HCT116 (cell line): ENCODE measurements around the gene SEMA3E. TPM values are rescaled to one million over a fixed set of nuclear protein-coding genes. Genes with fewer than 3 reads are reported as not detected.

ENCODE experiments used
- ATAC-seq: fragments of 200-7000 bp; cut with Tn5 transposase; 2 replicates; pipeline ENCODE4 v1.9.1; 2020; ENCODE audit warnings: mild to moderate bottlenecking, moderate library complexity
- BruUV-seq: library from RNA; stranded (reverse); fragments of 400-500 nt; replicated peaks from 2 replicates; lab custom pipeline; 2021; lab: Mats Ljungman, UMichigan
- CTCF ChIA-PET: fragments of 300-600 bp; sonication (Branson Sonifier 250); formaldehyde crosslinking; loops from one replicate; lab custom pipeline; 2021; ENCODE audit warnings: antibody characterized with exemption; lab: Charles Lee
- POLR2A ChIA-PET: fragments of 300-600, 350-600 bp; sonication (Branson Sonifier 250); formaldehyde crosslinking; loops from one replicate; lab custom pipeline; 2021; ENCODE audit warnings: antibody characterized with exemption; lab: Charles Lee
- RAD21 ChIA-PET, 2 experiments: fragments of 300-600 bp; sonication (Branson Sonifier 250); formaldehyde crosslinking; loops; one replicate each; lab custom pipeline; 2023; ENCODE audit warnings: low total read pairs in 2 of 2; ENCODE audit not compliant: uncharacterized antibody in 2 of 2, unreplicated experiment in 2 of 2, low non-redundant PET in 1 of 2; lab: Charles Lee
- DNase-seq: peaks from one replicate; pipeline ENCODE4 v3.0.0-alpha.2; 2010; ENCODE audit warnings: low read depth, low spot score
- H2AFZ ChIP-seq: fragments of 200-600 bp; shearing (Covaris generic), sonication (generic); 2 replicates; pipeline ENCODE4 v1.6.1; 2017; ENCODE audit warnings: low read depth, mixed run types, mixed read lengths, antibody characterized with exemption, low read length; ENCODE audit not compliant: poor library complexity, severe bottlenecking
- H3K27ac ChIP-seq: 2 replicates; pipeline ENCODE4 v1.5.1; 2012; ENCODE audit warnings: low read depth, low read length
- H3K27me3 ChIP-seq: fragments of 200-600 bp; sonication (generic); 2 replicates; pipeline ENCODE4 v1.6.1; 2016; ENCODE audit warnings: mixed run types, low read length, mixed read lengths; ENCODE audit not compliant: insufficient read depth
- H3K36me3 ChIP-seq, 2 experiments: fragments of 200-500 bp in 1 of 2; fragments of 200-600 bp in 1 of 2; sonication (Bioruptor generic) in 1 of 2; sonication (generic) in 1 of 2; 2 replicates each; pipeline versions ENCODE4 v1.5.1 to v1.6.1; 2014 to 2016; ENCODE audit warnings: low read length in 2 of 2, inconsistent platforms in 1 of 2, mixed read lengths in 1 of 2, mixed run types in 1 of 2; ENCODE audit not compliant: insufficient read depth in 2 of 2, control insufficient read depth in 1 of 2
- H3K4me1 ChIP-seq, 2 experiments: fragments of 200-600 bp in 1 of 2; sonication (generic) in 1 of 2; 2 replicates each; pipeline versions ENCODE4 v1.5.1 to v1.6.1; 2012 to 2017; ENCODE audit warnings: low read length in 2 of 2, inconsistent platforms in 1 of 2, mild to moderate bottlenecking in 1 of 2, mixed read lengths in 1 of 2, mixed run types in 1 of 2, moderate library complexity in 1 of 2; ENCODE audit not compliant: insufficient read depth in 2 of 2, control insufficient read depth in 1 of 2
- H3K4me2 ChIP-seq: fragments of 200-600 bp; sonication (generic); 2 replicates; pipeline ENCODE4 v1.6.1; 2017; ENCODE audit warnings: mixed run types, low read length, mixed read lengths
- H3K4me3 ChIP-seq, 2 experiments: fragments of 200-600 bp in 1 of 2; sonication (generic) in 1 of 2; replicated peaks in 1 of 2; 2 replicates each; pipeline ENCODE4 v1.5.1; 2011 to 2016; ENCODE audit warnings: low read length in 2 of 2, control low read depth in 1 of 2, low read depth in 1 of 2, mild to moderate bottlenecking in 1 of 2, mixed read lengths in 1 of 2, mixed run types in 1 of 2
- H3K79me2 ChIP-seq: fragments of 200-600 bp; sonication (generic); 2 replicates; pipeline ENCODE4 v1.6.1; 2017; ENCODE audit warnings: mild to moderate bottlenecking, mixed run types, low read length, moderate library complexity, mixed read lengths; ENCODE audit not compliant: insufficient read depth
- H3K9ac ChIP-seq: fragments of 200-600 bp; sonication (generic); 2 replicates; pipeline ENCODE4 v1.6.1; 2016; ENCODE audit warnings: low read length, mixed read lengths
- H3K9me2 ChIP-seq: fragments of 200-600 bp; sonication (generic), shearing (Covaris generic); 2 replicates; pipeline ENCODE4 v1.6.1; 2017; ENCODE audit warnings: mixed run types, mild to moderate bottlenecking, moderate library complexity; ENCODE audit not compliant: insufficient read depth
- H3K9me3 ChIP-seq, 2 experiments: fragments of 200-500 bp in 1 of 2; fragments of 200-600 bp in 1 of 2; sonication (Bioruptor generic) in 1 of 2; sonication (generic) in 1 of 2; 2 replicates each; pipeline ENCODE4 v1.6.1; 2014 to 2017; ENCODE audit warnings: low read length in 2 of 2, mixed read lengths in 2 of 2, inconsistent platforms in 1 of 2, low read depth in 1 of 2, mild to moderate bottlenecking in 1 of 2, mixed run types in 1 of 2, moderate library complexity in 1 of 2; ENCODE audit not compliant: control insufficient read depth in 1 of 2, insufficient read depth in 1 of 2
- H4K20me1 ChIP-seq: fragments of 200-600 bp; sonication (generic), shearing (Covaris generic); 2 replicates; pipeline ENCODE4 v1.6.1; 2017; ENCODE audit warnings: mixed run types, mild to moderate bottlenecking, moderate library complexity; ENCODE audit not compliant: insufficient read depth
- EGR1 ChIP-seq: IDR thresholded peaks from 2 replicates; pipeline ENCODE4 v1.6.1; 2012; ENCODE audit warnings: low read depth
- FOSL1 ChIP-seq: IDR thresholded peaks from 2 replicates; pipeline ENCODE4 v1.6.1; 2012; ENCODE audit warnings: low read depth
- POLR2A ChIP-seq: IDR thresholded peaks from 2 replicates; pipeline ENCODE4 v1.7.0; 2011; ENCODE audit warnings: borderline replicate concordance; ENCODE audit not compliant: insufficient read depth, insufficient read length; ENCODE audit errors: extremely low read depth
- SIN3A ChIP-seq: IDR thresholded peaks from 2 replicates; pipeline ENCODE4 v1.6.1; 2012; ENCODE audit warnings: low read depth
- SRF ChIP-seq: IDR thresholded peaks from 2 replicates; pipeline ENCODE4 v1.6.1; 2012; ENCODE audit warnings: low read depth
- YY1 ChIP-seq: IDR thresholded peaks from 2 replicates; pipeline ENCODE4 v1.6.1; 2011; ENCODE audit warnings: low read length, low read depth, moderate library complexity, mild to moderate bottlenecking; ENCODE audit not compliant: insufficient replicate concordance; ENCODE audit errors: extremely low read depth
- ZFX ChIP-seq: fragments of 450-650 bp; IDR thresholded peaks from 2 replicates; pipeline ENCODE4 v1.6.1; 2017
- ZNF274 ChIP-seq: fragments of 200-500 bp; sonication (Bioruptor generic); IDR thresholded peaks from 2 replicates; pipeline ENCODE4 v1.6.1; 2014; ENCODE audit warnings: mild to moderate bottlenecking, low read depth, low read length, inconsistent platforms
- intact Hi-C: fragments of 100-400 bp; cut with micrococcal nuclease; formaldehyde crosslinking; loops from 2 replicates; pipeline ENCODE4 v1.10.0; 2022
- total RNA-seq: library from RNA; stranded (reverse); gene quantifications from one replicate; pipeline ENCODE4 v1.2.1, GENCODE V29; 2021; ENCODE audit not compliant: unreplicated experiment
- TF ChIP-seq, protein P1 (sequence below): IDR thresholded peaks from 2 replicates; pipeline ENCODE4 v1.6.1; 2011; ENCODE audit warnings: mild to moderate bottlenecking, low read length, moderate library complexity; ENCODE audit not compliant: insufficient replicate concordance; ENCODE audit errors: extremely low read depth
- TF ChIP-seq, protein P2 (sequence below): IDR thresholded peaks from 2 replicates; pipeline ENCODE4 v1.6.1; 2012
- TF ChIP-seq, protein P3 (sequence below): IDR thresholded peaks from 2 replicates; pipeline ENCODE4 v1.6.1; 2012; ENCODE audit warnings: low read depth

The SEMA3E gene
- total RNA-seq, 1 experiment from 2014 or later, result 1.6 TPM

DNA sequence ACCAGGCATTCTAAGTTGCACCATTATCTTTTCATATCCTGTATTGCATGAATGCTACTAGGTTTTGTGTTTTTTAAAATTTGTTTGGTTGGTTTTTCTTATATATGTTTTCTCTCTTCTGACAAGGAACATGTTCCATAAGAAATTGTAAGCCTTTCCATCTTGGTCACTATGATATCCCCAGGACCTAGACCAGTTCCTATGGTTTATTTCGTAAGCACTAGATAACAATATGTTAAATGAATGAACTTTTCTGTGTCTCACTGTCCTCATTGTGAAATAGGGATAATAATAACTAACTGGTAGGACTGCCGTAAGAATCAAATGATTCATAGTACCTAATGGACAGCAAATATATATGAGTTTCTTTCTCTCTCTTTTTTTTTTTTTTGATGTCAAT is 146.3 kb downstream of the SEMA3E start:
- no TSS peak for BruUV-seq
- ATAC-seq (no peak), DNase-seq (no peak)
- H3K79me2 ChIP-seq, result no peaks in the 10 kb centered on the region
- ChIA-PET CTCF (no interaction called here), POLR2A (no interaction called here), RAD21 (no interaction called here)
- H3K9me2 ChIP-seq, result no peaks in the 10 kb centered on the region
- H3K27me3 ChIP-seq, result no peaks in the 10 kb centered on the region
- no peak overlapping the region for H3K4me3 ChIP-seq
- H3K9ac ChIP-seq, result no peak overlapping the region
- H2AFZ ChIP-seq, result no peak overlapping the region
- TF ChIP-seq EGR1 (no peak), SRF (no peak), FOSL1 (no peak), ZNF274 (no peak)
- TF ChIP-seq, protein P1, sequence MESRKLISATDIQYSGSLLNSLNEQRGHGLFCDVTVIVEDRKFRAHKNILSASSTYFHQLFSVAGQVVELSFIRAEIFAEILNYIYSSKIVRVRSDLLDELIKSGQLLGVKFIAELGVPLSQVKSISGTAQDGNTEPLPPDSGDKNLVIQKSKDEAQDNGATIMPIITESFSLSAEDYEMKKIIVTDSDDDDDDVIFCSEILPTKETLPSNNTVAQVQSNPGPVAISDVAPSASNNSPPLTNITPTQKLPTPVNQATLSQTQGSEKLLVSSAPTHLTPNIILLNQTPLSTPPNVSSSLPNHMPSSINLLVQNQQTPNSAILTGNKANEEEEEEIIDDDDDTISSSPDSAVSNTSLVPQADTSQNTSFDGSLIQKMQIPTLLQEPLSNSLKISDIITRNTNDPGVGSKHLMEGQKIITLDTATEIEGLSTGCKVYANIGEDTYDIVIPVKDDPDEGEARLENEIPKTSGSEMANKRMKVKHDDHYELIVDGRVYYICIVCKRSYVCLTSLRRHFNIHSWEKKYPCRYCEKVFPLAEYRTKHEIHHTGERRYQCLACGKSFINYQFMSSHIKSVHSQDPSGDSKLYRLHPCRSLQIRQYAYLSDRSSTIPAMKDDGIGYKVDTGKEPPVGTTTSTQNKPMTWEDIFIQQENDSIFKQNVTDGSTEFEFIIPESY, result no peak
- TF ChIP-seq, protein P2, sequence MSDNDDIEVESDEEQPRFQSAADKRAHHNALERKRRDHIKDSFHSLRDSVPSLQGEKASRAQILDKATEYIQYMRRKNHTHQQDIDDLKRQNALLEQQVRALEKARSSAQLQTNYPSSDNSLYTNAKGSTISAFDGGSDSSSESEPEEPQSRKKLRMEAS, result no peak
- no peaks in the 10 kb centered on the region for H3K9me3 ChIP-seq
- intact Hi-C loops, result no loop called here
- H3K4me1 ChIP-seq, result no peaks in the 10 kb centered on the region
- H3K4me2 ChIP-seq, result no peak overlapping the region
- no peaks in the 10 kb centered on the region for H3K36me3 ChIP-seq
- H4K20me1 ChIP-seq, result no peaks in the 10 kb centered on the region
- H3K27ac ChIP-seq, result no peak overlapping the region

DNA sequence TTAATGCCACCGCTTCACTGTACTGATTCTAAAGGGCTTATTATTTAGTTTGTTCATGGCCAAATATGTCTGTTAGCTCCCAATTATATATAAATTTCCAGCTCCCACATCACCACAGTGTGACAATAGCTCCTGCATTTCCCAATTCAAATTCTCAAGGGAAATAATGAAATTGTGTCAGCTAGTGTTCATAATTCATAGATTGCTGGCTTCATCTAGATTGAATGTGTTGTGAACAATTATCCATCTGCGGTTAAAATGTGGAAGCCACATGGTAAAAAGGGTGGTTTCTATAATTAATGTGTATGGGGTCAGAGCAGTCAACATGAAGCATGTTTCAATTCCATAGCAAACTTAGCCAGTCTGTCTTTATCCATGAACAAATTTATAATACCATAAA is 154.3 kb downstream of the SEMA3E start:
- no peak overlapping the region for H3K4me2 ChIP-seq
- TF ChIP-seq SIN3A (no peak), ZFX (no peak), YY1 (no peak), POLR2A (no peak)
- TF ChIP-seq, protein P3, sequence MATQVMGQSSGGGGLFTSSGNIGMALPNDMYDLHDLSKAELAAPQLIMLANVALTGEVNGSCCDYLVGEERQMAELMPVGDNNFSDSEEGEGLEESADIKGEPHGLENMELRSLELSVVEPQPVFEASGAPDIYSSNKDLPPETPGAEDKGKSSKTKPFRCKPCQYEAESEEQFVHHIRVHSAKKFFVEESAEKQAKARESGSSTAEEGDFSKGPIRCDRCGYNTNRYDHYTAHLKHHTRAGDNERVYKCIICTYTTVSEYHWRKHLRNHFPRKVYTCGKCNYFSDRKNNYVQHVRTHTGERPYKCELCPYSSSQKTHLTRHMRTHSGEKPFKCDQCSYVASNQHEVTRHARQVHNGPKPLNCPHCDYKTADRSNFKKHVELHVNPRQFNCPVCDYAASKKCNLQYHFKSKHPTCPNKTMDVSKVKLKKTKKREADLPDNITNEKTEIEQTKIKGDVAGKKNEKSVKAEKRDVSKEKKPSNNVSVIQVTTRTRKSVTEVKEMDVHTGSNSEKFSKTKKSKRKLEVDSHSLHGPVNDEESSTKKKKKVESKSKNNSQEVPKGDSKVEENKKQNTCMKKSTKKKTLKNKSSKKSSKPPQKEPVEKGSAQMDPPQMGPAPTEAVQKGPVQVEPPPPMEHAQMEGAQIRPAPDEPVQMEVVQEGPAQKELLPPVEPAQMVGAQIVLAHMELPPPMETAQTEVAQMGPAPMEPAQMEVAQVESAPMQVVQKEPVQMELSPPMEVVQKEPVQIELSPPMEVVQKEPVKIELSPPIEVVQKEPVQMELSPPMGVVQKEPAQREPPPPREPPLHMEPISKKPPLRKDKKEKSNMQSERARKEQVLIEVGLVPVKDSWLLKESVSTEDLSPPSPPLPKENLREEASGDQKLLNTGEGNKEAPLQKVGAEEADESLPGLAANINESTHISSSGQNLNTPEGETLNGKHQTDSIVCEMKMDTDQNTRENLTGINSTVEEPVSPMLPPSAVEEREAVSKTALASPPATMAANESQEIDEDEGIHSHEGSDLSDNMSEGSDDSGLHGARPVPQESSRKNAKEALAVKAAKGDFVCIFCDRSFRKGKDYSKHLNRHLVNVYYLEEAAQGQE, result no peak
- no peaks in the 10 kb centered on the region for H3K27me3 ChIP-seq
- CTCF ChIA-PET, result no interaction called here
- no peaks in the 10 kb centered on the region for H3K4me1 ChIP-seq
- no peak overlapping the region for H2AFZ ChIP-seq
- no peak overlapping the region for H3K9ac ChIP-seq
- intact Hi-C loops, result no loop called here
- POLR2A ChIA-PET, result no interaction called here
- no peaks in the 10 kb centered on the region for H4K20me1 ChIP-seq
- H3K27ac ChIP-seq, result no peak overlapping the region
- BruUV-seq, result no TSS peak
- RAD21 ChIA-PET, result no interaction called here
- no peaks in the 10 kb centered on the region for H3K36me3 ChIP-seq
- no peaks in the 10 kb centered on the region for H3K9me3 ChIP-seq
- no peaks in the 10 kb centered on the region for H3K9me2 ChIP-seq
- no peaks in the 10 kb centered on the region for H3K79me2 ChIP-seq
- no peak overlapping the region for H3K4me3 ChIP-seq
- no peak for DNase-seq
- no peak for ATAC-seq
